A673 (cell line): ENCODE data around the gene FAM200C.

Experiments used
- CTCF ChIP-seq: fragments of 300-800, 200-600 bp; sonication (generic); conservative IDR thresholded peaks from 2 replicates; pipeline ENCODE4 v1.5.1; 2017; ENCODE audit warnings: low read depth, mild to moderate bottlenecking, antibody characterized with exemption, low read length, moderate library complexity, mixed read lengths
- EZH2 ChIP-seq: fragments of 200-600 bp; sonication (generic); IDR thresholded peaks from 2 replicates; pipeline ENCODE4 v1.6.1; 2017; ENCODE audit warnings: borderline replicate concordance, low read depth, mild to moderate bottlenecking, mixed read lengths, antibody characterized with exemption, low read length; ENCODE audit not compliant: poor library complexity, severe bottlenecking

GRCh38 chr5:160432196-160432595 is 32.3 kb upstream of the FAM200C start:
- TF ChIP-seq CTCF (no peak), EZH2 (no peak)
